Measurements from ENCODE around the gene SPAG7.

SPAG7 gene

DNA sequence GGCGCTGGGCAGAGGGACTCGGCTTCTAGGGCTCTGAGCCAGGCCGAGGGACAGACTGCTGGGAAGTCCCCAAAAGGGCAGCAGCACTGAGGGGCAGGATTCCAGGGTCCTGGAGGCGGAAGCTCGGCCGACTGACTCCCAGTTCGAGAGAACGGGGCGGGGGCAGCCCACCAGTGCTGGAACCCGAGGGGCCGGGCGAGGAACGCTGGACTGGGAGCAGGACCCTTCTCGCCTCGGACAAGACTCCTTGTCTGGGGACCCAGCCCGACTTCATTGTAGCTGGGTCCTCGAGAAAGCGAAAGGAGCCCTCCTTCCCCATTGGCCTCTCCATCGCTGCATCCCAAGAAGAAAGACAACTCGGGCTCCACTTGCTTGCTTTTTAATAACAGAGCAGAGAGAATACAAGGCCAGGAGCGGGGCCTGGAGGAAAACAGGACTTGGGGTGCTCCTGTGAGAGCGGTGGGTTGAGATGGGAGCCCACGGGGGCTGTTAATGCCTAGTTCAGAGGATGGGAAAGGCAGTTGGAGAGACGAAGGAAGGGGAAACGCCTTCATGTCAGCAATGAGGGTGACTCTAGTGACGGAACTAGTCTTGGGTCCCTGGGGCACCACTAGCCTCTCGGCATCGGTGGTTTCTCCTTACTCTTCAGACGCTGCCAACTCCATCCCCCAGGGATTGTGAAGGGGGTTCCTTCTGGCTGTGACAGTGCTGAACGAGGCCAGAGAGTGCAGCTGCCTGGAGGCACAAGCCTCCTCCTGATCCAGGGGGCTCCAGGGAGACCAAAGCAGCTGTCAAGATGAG, 20.4 kb upstream of the SPAG7 start:
- Histone ChIP-seq H2BK120ac (ENCODE audit: insufficient read depth, low read length, poor library complexity) (peak overlapping the region; percentile 52), H3K4me1 (ENCODE audit: control insufficient read depth in 1 of 2, insufficient read depth in 2 of 2, low read length in 2 of 2) (peaks cover 16 to 19% of the 10 kb centered on the region in 2 experiments), H3K23ac (ENCODE audit: low read length) (no peak overlapping the region), H3K4me3 (ENCODE audit: low read depth, low read length) (peak overlapping the region; percentile 79), H3K4ac (ENCODE audit: low read depth, low read length) (peak overlapping the region; percentile 66), H3K79me1 (ENCODE audit: low read length) (peaks cover 14% of the 10 kb centered on the region), H3K9me3 (ENCODE audit: insufficient read depth, low read depth, low read length) (no peaks in the 10 kb centered on the region), H3K79me2 (ENCODE audit: control insufficient read depth, insufficient read depth, low read length, poor library complexity) (peaks cover 7% of the 10 kb centered on the region), H3K36me3 (ENCODE audit: control insufficient read depth in 1 of 2, insufficient read depth in 2 of 2, low read length in 2 of 2) (peaks cover 2% of the 10 kb centered on the region in 2 experiments), H3K18ac (ENCODE audit: low read length) (peak overlapping the region; percentile 24), H3K4me2 (ENCODE audit: low read length) (peak overlapping the region; percentile 81), H2AFZ (ENCODE audit: insufficient read depth, low read length, poor library complexity) (peak overlapping the region; percentile 73), H4K8ac (ENCODE audit: low read depth, low read length) (peak overlapping the region; percentile 93), H3K9ac (ENCODE audit: low read length) (peak overlapping the region; percentile 59), H3K14ac (ENCODE audit: low read length) (peak overlapping the region; percentile 82), H2BK12ac (ENCODE audit: low read length) (no peak overlapping the region), H3K27ac (ENCODE audit: low read depth, low read length) (no peak overlapping the region), H3K27me3 (ENCODE audit: insufficient read depth, low read length) (no peaks in the 10 kb centered on the region), H2BK5ac (ENCODE audit: low read depth, low read length, poor library complexity) (peak overlapping the region; percentile 34), H2AK5ac (ENCODE audit: low read length) (peak overlapping the region; percentile 74), H4K91ac (ENCODE audit: low read depth, low read length) (peak overlapping the region; percentile 88), H4K12ac (ENCODE audit: low read depth, low read length) (peak overlapping the region; percentile 90)
- no CpG with 5 or more reads among the region's 30 CpGs for WGBS (ENCODE audit: extremely low coverage, insufficient coverage, insufficient read length)
- peak in 1 of 2 donors; percentile 7 for DNase-seq

DNA sequence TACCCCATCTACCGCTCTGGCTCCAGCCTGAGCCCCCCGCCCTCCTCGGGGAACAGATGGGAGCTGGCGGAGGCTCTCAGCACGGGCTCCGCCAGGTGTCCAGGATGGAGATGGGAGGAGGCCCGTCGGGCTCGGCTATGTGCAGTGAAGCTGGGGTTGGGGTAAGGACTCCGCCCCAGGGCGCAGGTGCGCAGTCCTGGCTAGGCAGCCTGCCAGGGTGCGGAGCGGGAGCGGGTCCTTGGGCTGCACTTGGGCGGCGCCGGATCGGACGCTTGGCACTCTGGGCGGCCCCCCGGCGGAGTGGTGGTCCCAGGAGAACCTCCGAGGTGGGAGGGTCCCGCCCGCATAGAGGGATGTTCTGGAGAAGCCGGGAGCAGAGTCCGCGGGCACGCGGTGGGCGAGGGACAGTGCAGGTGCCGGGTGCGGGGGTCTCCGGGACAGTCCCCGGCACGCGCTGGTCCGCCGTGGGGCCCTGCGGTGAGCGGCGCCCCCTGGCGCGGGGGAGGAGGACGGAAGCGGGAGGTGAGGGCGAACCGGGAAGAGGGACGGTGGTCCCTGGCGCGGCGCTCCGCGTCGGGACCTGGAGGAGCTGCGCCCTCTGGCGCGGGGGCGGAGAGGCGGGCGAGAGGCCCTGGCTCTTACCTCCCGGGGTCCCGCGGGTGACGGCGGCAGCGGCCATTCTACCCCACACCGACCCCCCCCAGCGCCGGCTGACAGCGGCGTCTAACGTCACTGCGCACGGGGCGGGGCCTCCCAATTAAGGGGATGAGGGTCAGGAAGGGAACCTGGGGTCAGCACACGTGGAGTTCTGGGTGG, 19.5 kb upstream of the SPAG7 start, which contains the start of gene CAMTA2:
TSS of gene CAMTA2 (minus strand) at position 725 of the 816 bp plus-strand sequence. CDS start 1,453 bp downstream, outside the sequence.
- Histone ChIP-seq H3K18ac (ENCODE audit: low read length) (peak within 1 kb of the TSS; percentile 43), H4K12ac (ENCODE audit: low read depth, low read length) (peak within 1 kb of the TSS; percentile 90), H3K79me2 (ENCODE audit: control insufficient read depth, insufficient read depth, low read length, poor library complexity) (peaks cover 7% of the 10 kb centered on the region), H3K4me2 (ENCODE audit: low read length) (peak within 1 kb of the TSS; percentile 81), H3K9me3 (ENCODE audit: insufficient read depth, low read depth, low read length) (no peaks in the 10 kb centered on the region), H4K8ac (ENCODE audit: low read depth, low read length) (peak within 1 kb of the TSS; percentile 93), H3K36me3 (ENCODE audit: control insufficient read depth in 1 of 2, insufficient read depth in 2 of 2, low read length in 2 of 2) (peaks cover 10% of the 10 kb centered on the region in 2 experiments), H2BK120ac (ENCODE audit: insufficient read depth, low read length, poor library complexity) (peak within 1 kb of the TSS; percentile 52), H3K27ac (ENCODE audit: low read depth, low read length) (peak within 1 kb of the TSS; percentile 31), H3K14ac (ENCODE audit: low read length) (peak within 1 kb of the TSS; percentile 82), H3K4me3 (ENCODE audit: low read depth, low read length) (peak within 1 kb of the TSS; percentile 79), H3K79me1 (ENCODE audit: low read length) (peaks cover 14% of the 10 kb centered on the region), H2BK5ac (ENCODE audit: low read depth, low read length, poor library complexity) (peak within 1 kb of the TSS; percentile 34), H2BK12ac (ENCODE audit: low read length) (no peak within 1 kb of the TSS), H3K4me1 (ENCODE audit: control insufficient read depth in 1 of 2, insufficient read depth in 2 of 2, low read length in 2 of 2) (peaks cover 16 to 19% of the 10 kb centered on the region in 2 experiments), H3K9ac (ENCODE audit: low read length) (peak within 1 kb of the TSS; percentile 69), H3K27me3 (ENCODE audit: insufficient read depth, low read length) (no peaks in the 10 kb centered on the region), H4K91ac (ENCODE audit: low read depth, low read length) (peak within 1 kb of the TSS; percentile 88), H3K4ac (ENCODE audit: low read depth, low read length) (peak within 1 kb of the TSS; percentile 66), H2AK5ac (ENCODE audit: low read length) (peak within 1 kb of the TSS; percentile 74), H2AFZ (ENCODE audit: insufficient read depth, low read length, poor library complexity) (peak within 1 kb of the TSS; percentile 73), H3K23ac (ENCODE audit: low read length) (no peak within 1 kb of the TSS)
- DNase-seq: peak; percentile 71 to 82
- no CpG with 5 or more reads among the region's 78 CpGs for WGBS (ENCODE audit: extremely low coverage, insufficient coverage, insufficient read length)

DNA sequence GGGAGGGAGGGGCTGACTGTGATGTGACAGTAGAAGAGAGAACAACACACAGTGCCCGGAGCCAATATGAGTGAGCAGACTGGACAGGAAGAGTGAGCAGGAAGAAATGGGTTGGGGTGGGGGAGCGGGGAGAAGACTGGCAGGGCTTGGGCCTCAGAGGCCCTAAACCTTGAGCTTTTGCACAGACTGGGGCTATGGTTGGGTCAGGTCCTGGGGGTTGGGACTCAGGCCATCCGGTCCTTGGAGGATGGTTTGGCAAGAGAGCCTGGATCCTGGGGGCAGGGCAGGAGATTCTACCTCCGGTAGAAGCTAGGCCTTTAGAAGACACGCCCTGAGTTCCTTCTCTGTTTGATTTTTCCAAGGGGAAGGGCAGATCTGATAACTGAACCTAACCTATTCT, 18.8 kb upstream of the SPAG7 start:
- Histone ChIP-seq H2AK5ac (ENCODE audit: low read length) (no peak overlapping the region), H3K4me3 (ENCODE audit: low read depth, low read length) (no peak overlapping the region), H3K27me3 (ENCODE audit: insufficient read depth, low read length) (no peaks in the 10 kb centered on the region), H3K9ac (ENCODE audit: low read length) (no peak overlapping the region), H3K27ac (ENCODE audit: low read depth, low read length) (no peak overlapping the region), H2BK5ac (ENCODE audit: low read depth, low read length, poor library complexity) (no peak overlapping the region), H4K8ac (ENCODE audit: low read depth, low read length) (peak overlapping the region; percentile 17), H3K18ac (ENCODE audit: low read length) (no peak overlapping the region), H3K36me3 (ENCODE audit: control insufficient read depth in 1 of 2, insufficient read depth in 2 of 2, low read length in 2 of 2) (peaks cover 11 to 16% of the 10 kb centered on the region in 2 experiments), H3K4me1 (ENCODE audit: control insufficient read depth in 1 of 2, insufficient read depth in 2 of 2, low read length in 2 of 2) (peaks cover 16 to 19% of the 10 kb centered on the region in 2 experiments), H3K4me2 (ENCODE audit: low read length) (peak overlapping the region; percentile 81), H3K79me2 (ENCODE audit: control insufficient read depth, insufficient read depth, low read length, poor library complexity) (peaks cover 7% of the 10 kb centered on the region), H2AFZ (ENCODE audit: insufficient read depth, low read length, poor library complexity) (no peak overlapping the region), H3K4ac (ENCODE audit: low read depth, low read length) (peak overlapping the region; percentile 27), H3K14ac (ENCODE audit: low read length) (no peak overlapping the region), H2BK12ac (ENCODE audit: low read length) (no peak overlapping the region), H4K12ac (ENCODE audit: low read depth, low read length) (peak overlapping the region; percentile 2), H3K79me1 (ENCODE audit: low read length) (peaks cover 14% of the 10 kb centered on the region), H3K23ac (ENCODE audit: low read length) (no peak overlapping the region), H2BK120ac (ENCODE audit: insufficient read depth, low read length, poor library complexity) (no peak overlapping the region), H3K9me3 (ENCODE audit: insufficient read depth, low read depth, low read length) (no peaks in the 10 kb centered on the region), H4K91ac (ENCODE audit: low read depth, low read length) (no peak overlapping the region)
- WGBS (ENCODE audit: extremely low coverage, insufficient coverage, insufficient read length): no CpG with 5 or more reads among the region's 5 CpGs
- no peak for DNase-seq

GRCh38 chr17:4982305-4982704, 14.7 kb upstream of the SPAG7 start:
- H3K27ac ChIP-seq (ENCODE audit: low read depth, low read length): no peak overlapping the region
- no peak overlapping the region for H2AK5ac ChIP-seq (ENCODE audit: low read length)
- no peaks in the 10 kb centered on the region for H3K9me3 ChIP-seq (ENCODE audit: insufficient read depth, low read depth, low read length)
- DNase-seq: no peak
- no peak overlapping the region for H3K14ac ChIP-seq (ENCODE audit: low read length)
- H2BK120ac ChIP-seq (ENCODE audit: insufficient read depth, low read length, poor library complexity): no peak overlapping the region
- H3K27me3 ChIP-seq (ENCODE audit: insufficient read depth, low read length): no peaks in the 10 kb centered on the region
- H3K4ac ChIP-seq (ENCODE audit: low read depth, low read length): no peak overlapping the region
- no peak overlapping the region for H4K8ac ChIP-seq (ENCODE audit: low read depth, low read length)
- no peak overlapping the region for H2BK12ac ChIP-seq (ENCODE audit: low read length)
- H3K4me2 ChIP-seq (ENCODE audit: low read length): no peak overlapping the region
- no peak overlapping the region for H3K4me3 ChIP-seq (ENCODE audit: low read depth, low read length)
- H3K79me2 ChIP-seq (ENCODE audit: control insufficient read depth, insufficient read depth, low read length, poor library complexity): peaks cover 3% of the 10 kb centered on the region
- peaks cover 38 to 40% of the 10 kb centered on the region in 2 experiments for H3K36me3 ChIP-seq (ENCODE audit: control insufficient read depth in 1 of 2, insufficient read depth in 2 of 2, low read length in 2 of 2)
- no peak overlapping the region for H3K18ac ChIP-seq (ENCODE audit: low read length)
- no CpG with 5 or more reads among the region's 5 CpGs for WGBS (ENCODE audit: extremely low coverage, insufficient coverage, insufficient read length)
- H3K9ac ChIP-seq (ENCODE audit: low read length): no peak overlapping the region
- no peak overlapping the region for H4K12ac ChIP-seq (ENCODE audit: low read depth, low read length)
- no peak overlapping the region for H3K23ac ChIP-seq (ENCODE audit: low read length)
- H2AFZ ChIP-seq (ENCODE audit: insufficient read depth, low read length, poor library complexity): no peak overlapping the region
- H3K4me1 ChIP-seq (ENCODE audit: control insufficient read depth in 1 of 2, insufficient read depth in 2 of 2, low read length in 2 of 2): peaks cover 8% of the 10 kb centered on the region in 2 experiments
- H3K79me1 ChIP-seq (ENCODE audit: low read length): peaks cover 7% of the 10 kb centered on the region
- H2BK5ac ChIP-seq (ENCODE audit: low read depth, low read length, poor library complexity): no peak overlapping the region
- H4K91ac ChIP-seq (ENCODE audit: low read depth, low read length): no peak overlapping the region
